Metanephros (tissue), 1 donor: ENCODE measurements around the gene OR52E6. TPM values are rescaled to one million over a fixed set of nuclear protein-coding genes. Genes with fewer than 3 reads are reported as not detected.

Experiments
- total RNA-seq: library from RNA; depleted of rRNA; stranded (reverse); fragments of >200 nt; gene quantifications from one replicate; pipeline ENCODE4 v1.2.3, GENCODE V29; 2014

OR52E6 gene
- not detected for total RNA-seq

GRCh38 chr11:5841797-5842196 lies at the start of gene OR52E6:
Gene OR52E6 (minus strand): TSS chr11:5841897. CDS start chr11:5841897, 0 bp downstream.

GRCh38 chr11:5880329-5880728 lies 38.6 kb upstream of the OR52E6 start, which contains the start of gene OR52E4:
Gene OR52E4 (plus strand): TSS chr11:5880629. CDS start chr11:5884293, 3,664 bp downstream.

GRCh38 chr11:5857590-5857989 lies 15.9 kb upstream of the OR52E6 start, which contains the start of gene OR52E8:
Gene OR52E8 (minus strand): TSS chr11:5857690. CDS start chr11:5857690, 0 bp downstream.

GRCh38 chr11:5808500-5809121 lies 33.1 kb downstream of the OR52E6 start, which contains the start of gene OR52N2:
Gene OR52N2 (plus strand): TSS chr11:5808924. CDS start chr11:5820336, 11,412 bp downstream.

DNA sequence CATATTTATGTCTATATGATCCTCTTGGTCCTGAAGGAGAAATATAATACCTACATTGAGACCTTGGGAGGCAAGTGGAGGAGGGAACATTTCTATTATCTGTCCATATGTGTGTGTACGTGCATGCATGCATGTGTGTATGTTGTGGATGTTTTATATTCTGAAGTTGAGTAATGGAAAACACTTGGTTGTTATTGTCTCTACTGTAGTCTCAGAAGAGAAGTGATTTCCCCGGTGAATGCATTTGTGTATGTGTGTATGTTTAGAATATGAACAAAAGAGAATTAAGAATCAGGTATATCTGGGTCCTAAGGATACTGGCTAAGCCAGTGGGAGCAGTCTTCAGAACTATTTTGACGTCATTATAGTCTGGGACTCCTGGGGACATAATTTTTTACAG lies 50.5 kb downstream of the OR52E6 start, which contains the start of gene OR52N1:
Gene OR52N1 (minus strand): TSS at position 101 of the 400 bp plus-strand sequence. CDS start 2,449 bp downstream, outside the sequence.

Other genes with a start within 250 kb of the OR52E6 start
- gene TRIM6, start 245.3 kb downstream of the OR52E6 start, total RNA-seq, result 19.2 TPM
- 8.1 TPM for gene TRIM34, start 216.9 kb downstream of the OR52E6 start, total RNA-seq
- gene TRIM5, start 156.8 kb downstream of the OR52E6 start, total RNA-seq, result 37.5 TPM
- 22.4 TPM for gene TRIM22, start 152.1 kb downstream of the OR52E6 start, total RNA-seq
- not detected for gene OR56B1, start 105.4 kb downstream of the OR52E6 start, total RNA-seq
- gene OR52N4, start 87.7 kb downstream of the OR52E6 start, total RNA-seq, result not detected
- gene OR52N5, start 58.5 kb downstream of the OR52E6 start, total RNA-seq, result not detected
- not detected for gene OR52N1, start 50.6 kb downstream of the OR52E6 start, total RNA-seq
- not detected for gene OR52N2, start 33.0 kb downstream of the OR52E6 start, total RNA-seq
- not detected for gene OR52E8, start 15.8 kb upstream of the OR52E6 start, total RNA-seq
- gene OR52E4, start 38.7 kb upstream of the OR52E6 start, total RNA-seq, result not detected
- not detected for gene OR52E5, start 51.3 kb upstream of the OR52E6 start, total RNA-seq
- not detected for gene OR56A3, start 100.4 kb upstream of the OR52E6 start, total RNA-seq
- gene OR56A5, start 126.6 kb upstream of the OR52E6 start, total RNA-seq, result not detected
- not detected for gene OR52L1, start 145.1 kb upstream of the OR52E6 start, total RNA-seq
- not detected for gene OR56A4, start 165.0 kb upstream of the OR52E6 start, total RNA-seq
- 0.12 TPM for gene OR56A1, start 188.9 kb upstream of the OR52E6 start, total RNA-seq